ENCODE results near the gene C12orf76.
"Not testable (repeated sequence)": the region's sequence is repeated elsewhere in the genome, so short reads cannot be mapped to it uniquely, and the experiment has no call there.

Gene C12orf76

GRCh38 chr12:110023059-110023980 lies 25.0 kb downstream of the C12orf76 start:
- DNase-seq (ENCODE audit: low read depth in 2 of 2) = no peak

- DNase-seq (ENCODE audit: low read depth in 2 of 2) = no peak
Measured at GRCh38 chr12:110020956-110021355, 27.4 kb downstream of the C12orf76 start.

GRCh38 chr12:110015132-110015531 lies 33.2 kb downstream of the C12orf76 start:
- no peak for DNase-seq (ENCODE audit: low read depth in 2 of 2)

GRCh38 chr12:110012659-110013058 lies 35.7 kb downstream of the C12orf76 start:
- DNase-seq (ENCODE audit: low read depth in 2 of 2) = no peak

- no peak for DNase-seq (ENCODE audit: low read depth in 2 of 2)
Measured at GRCh38 chr12:110012137-110012536, 36.2 kb downstream of the C12orf76 start.

- no peak for DNase-seq (ENCODE audit: low read depth in 2 of 2)
Measured at GRCh38 chr12:110010853-110011723, 37.2 kb downstream of the C12orf76 start.

GRCh38 chr12:110008681-110009398 lies 39.5 kb downstream of the C12orf76 start:
- DNase-seq (ENCODE audit: low read depth in 2 of 2) = not testable (repeated sequence)

GRCh38 chr12:110007881-110008280 lies 40.4 kb downstream of the C12orf76 start:
- no peak for DNase-seq (ENCODE audit: low read depth in 2 of 2)

- DNase-seq (ENCODE audit: low read depth in 2 of 2) = no peak
Measured at GRCh38 chr12:110006115-110006514, 42.2 kb downstream of the C12orf76 start.

- no peak for DNase-seq (ENCODE audit: low read depth in 2 of 2)
Measured at GRCh38 chr12:110005319-110005973, 42.9 kb downstream of the C12orf76 start.

- DNase-seq (ENCODE audit: low read depth in 2 of 2) = no peak
Measured at GRCh38 chr12:110004598-110004997, 43.7 kb downstream of the C12orf76 start.

- no peak for DNase-seq (ENCODE audit: low read depth in 2 of 2)
Measured at GRCh38 chr12:110002676-110003515, 45.4 kb downstream of the C12orf76 start.

- no peak for DNase-seq (ENCODE audit: low read depth in 2 of 2)
Measured at GRCh38 chr12:110001596-110001995, 46.7 kb downstream of the C12orf76 start.

- DNase-seq (ENCODE audit: low read depth in 2 of 2) = no peak
Measured at GRCh38 chr12:109999983-110000505, 48.3 kb downstream of the C12orf76 start.

GRCh38 chr12:109999649-109999971 lies 48.7 kb downstream of the C12orf76 start:
- no peak for DNase-seq (ENCODE audit: low read depth in 2 of 2)

GRCh38 chr12:109998904-109999648 lies 49.2 kb downstream of the C12orf76 start, which contains the start of gene ANKRD13A:
ANKRD13A (plus strand) TSS chr12:109999430; CDS start chr12:109999689, 259 bp downstream.
- peak; percentile 69 to 72 for DNase-seq (ENCODE audit: low read depth in 2 of 2)

- no peak for DNase-seq (ENCODE audit: low read depth in 2 of 2)
Measured at GRCh38 chr12:109998241-109998903, 50.0 kb downstream of the C12orf76 start.

GRCh38 chr12:109997393-109997792 lies 50.9 kb downstream of the C12orf76 start:
- DNase-seq (ENCODE audit: low read depth in 2 of 2) = no peak

- DNase-seq (ENCODE audit: low read depth in 2 of 2) = no peak
Measured at GRCh38 chr12:109996483-109996853, 51.9 kb downstream of the C12orf76 start.

All from activated CD4-positive, alpha-beta T cell treated with anti-CD3 and anti-CD28 coated beads for 24 hours (primary cell).